Glutamatergic neuron (in vitro differentiated cells): Measurements from ENCODE around the gene PRKAR1A. TPM values are rescaled to one million over a fixed set of nuclear protein-coding genes. Genes with fewer than 3 reads are reported as not detected.
"Not testable (repeated sequence)": the region's sequence is repeated elsewhere in the genome, so short reads cannot be mapped to it uniquely, and the experiment has no call there.

Source experiments
- DNase-seq: peaks from one replicate; pipeline ENCODE4 v3.0.0; 2022
- H3K27ac Mint-ChIP-seq: one replicate; pipeline ENCODE4 v1.8.0; 2020; ENCODE audit warnings: mild to moderate bottlenecking, mixed read lengths, inconsistent platforms; ENCODE audit not compliant: unreplicated experiment
- H3K27me3 Mint-ChIP-seq: one replicate; pipeline ENCODE4 v1.8.0; 2020; ENCODE audit warnings: mild to moderate bottlenecking, moderate library complexity, mixed read lengths, inconsistent platforms; ENCODE audit not compliant: unreplicated experiment
- H3K36me3 Mint-ChIP-seq: one replicate; pipeline ENCODE4 v1.8.0; 2020; ENCODE audit warnings: mild to moderate bottlenecking, mixed read lengths, inconsistent platforms; ENCODE audit not compliant: unreplicated experiment
- H3K4me1 Mint-ChIP-seq: one replicate; pipeline ENCODE4 v1.8.0; 2020; ENCODE audit warnings: mild to moderate bottlenecking, low read depth, mixed read lengths, inconsistent platforms; ENCODE audit not compliant: unreplicated experiment
- H3K4me3 Mint-ChIP-seq: one replicate; pipeline ENCODE4 v1.8.0; 2020; ENCODE audit warnings: mild to moderate bottlenecking, mixed read lengths, inconsistent platforms; ENCODE audit not compliant: unreplicated experiment
- H3K9me3 Mint-ChIP-seq: one replicate; pipeline ENCODE4 v1.8.0; 2020; ENCODE audit warnings: mild to moderate bottlenecking, moderate library complexity, mixed read lengths, inconsistent platforms; ENCODE audit not compliant: unreplicated experiment
- CTCF ChIP-seq: fragments of 200-600 bp; sonication (generic); IDR thresholded peaks from one replicate; pipeline ENCODE4 v1.5.0; 2021; ENCODE audit not compliant: partially characterized antibody, unreplicated experiment
- total RNA-seq: library from RNA; stranded (reverse); fragmentation: NEBNext Ultra II Directional; extraction: Animal tissue kit (Norgen Biotek cat#: 25700); gene quantifications from one replicate; pipeline ENCODE4 v1.2.1, GENCODE V29; 2021; ENCODE audit not compliant: unreplicated experiment

PRKAR1A gene
- total RNA-seq, 1 donor from 2014 or later = 277 TPM

- H3K4me1 Mint-ChIP-seq = peaks cover 7% of the 10 kb centered on the region
- peaks cover 3% of the 10 kb centered on the region for H3K27me3 Mint-ChIP-seq
- H3K9me3 Mint-ChIP-seq = no peaks in the 10 kb centered on the region
- DNase-seq = no peak
- no peaks in the 10 kb centered on the region for H3K36me3 Mint-ChIP-seq
- TF ChIP-seq CTCF = no peak
- no peak overlapping the region for H3K4me3 Mint-ChIP-seq
- no peak overlapping the region for H3K27ac Mint-ChIP-seq
These were observed 68.1 kb downstream of the PRKAR1A start for GRCh38 chr17:68580236-68580770.

GRCh38 chr17:68581863-68582645, 69.8 kb downstream of the PRKAR1A start:
- no peak for DNase-seq
- peak overlapping the region; percentile 72 for H3K27ac Mint-ChIP-seq
- no peaks in the 10 kb centered on the region for H3K36me3 Mint-ChIP-seq
- H3K9me3 Mint-ChIP-seq = no peaks in the 10 kb centered on the region
- no peak for TF ChIP-seq CTCF
- peaks cover 7% of the 10 kb centered on the region for H3K4me1 Mint-ChIP-seq
- peak overlapping the region; percentile 24 for H3K4me3 Mint-ChIP-seq
- H3K27me3 Mint-ChIP-seq = peaks cover under 1% of the 10 kb centered on the region

GRCh38 chr17:68582867-68583266, 70.6 kb downstream of the PRKAR1A start:
- not testable (repeated sequence) for H3K36me3 Mint-ChIP-seq, H3K27me3 Mint-ChIP-seq, H3K27ac Mint-ChIP-seq, H3K4me3 Mint-ChIP-seq, DNase-seq, H3K4me1 Mint-ChIP-seq, H3K9me3 Mint-ChIP-seq

- TF ChIP-seq CTCF = no peak
- DNase-seq = no peak
- Mint-ChIP-seq H3K27me3 (peaks cover 2% of the 10 kb centered on the region), H3K36me3 (peaks cover 10% of the 10 kb centered on the region), H3K4me3 (no peak overlapping the region), H3K9me3 (no peaks in the 10 kb centered on the region), H3K27ac (no peak overlapping the region), H3K4me1 (peaks cover 4% of the 10 kb centered on the region)
These were observed 72.5 kb downstream of the PRKAR1A start for GRCh38 chr17:68584581-68585303.

- peaks cover under 1% of the 10 kb centered on the region for H3K9me3 Mint-ChIP-seq
- H3K27ac Mint-ChIP-seq = no peak overlapping the region
- peaks cover 3% of the 10 kb centered on the region for H3K27me3 Mint-ChIP-seq
- H3K4me1 Mint-ChIP-seq = peaks cover 4% of the 10 kb centered on the region
- no peak for DNase-seq
- no peak overlapping the region for H3K4me3 Mint-ChIP-seq
- no peak for TF ChIP-seq CTCF
- H3K36me3 Mint-ChIP-seq = peaks cover 10% of the 10 kb centered on the region
These were observed 73.4 kb downstream of the PRKAR1A start for GRCh38 chr17:68585643-68586042.
